A204.1 (cell line): ENCODE measurements around the gene SULT1A2.
"Not testable (repeated sequence)": the region's sequence is repeated elsewhere in the genome, so short reads cannot be mapped to it uniquely, and the experiment has no call there.

ENCODE experiments used
- FAIRE-seq: peaks from 2 replicates; lab custom pipeline; 2012; peaks lifted over from hg19 to GRCh38; lab: Jason Lieb, UNC

Gene SULT1A2

GRCh38 chr16:28609631-28610594 is 13.1 kb upstream of the SULT1A2 start, which contains the start of gene SULT1A1:
TSS of gene SULT1A1 (minus strand) at chr16:28610044. CDS start at chr16:28608855, 1,189 bp downstream.
- FAIRE-seq = no peak

- FAIRE-seq = not testable (repeated sequence)
These were observed 12.2 kb upstream of the SULT1A2 start for GRCh38 chr16:28608867-28609596.

- not testable (repeated sequence) for FAIRE-seq
These were observed 11.6 kb upstream of the SULT1A2 start for GRCh38 chr16:28608496-28608808.

- FAIRE-seq = not testable (repeated sequence)
These were observed 11.0 kb upstream of the SULT1A2 start for GRCh38 chr16:28607681-28608495.

- FAIRE-seq = no peak
These were observed 10.3 kb upstream of the SULT1A2 start for GRCh38 chr16:28607116-28607623.

GRCh38 chr16:28606291-28607115 is 9.7 kb upstream of the SULT1A2 start:
- no peak for FAIRE-seq

GRCh38 chr16:28604186-28604565 is 7.3 kb upstream of the SULT1A2 start:
- FAIRE-seq = no peak

GRCh38 chr16:28603381-28604185 is 6.7 kb upstream of the SULT1A2 start:
- FAIRE-seq = no peak

GRCh38 chr16:28602529-28602928 is 5.7 kb upstream of the SULT1A2 start:
- no peak for FAIRE-seq

- not testable (repeated sequence) for FAIRE-seq
These were observed 5.2 kb upstream of the SULT1A2 start for GRCh38 chr16:28602062-28602461.

- not testable (repeated sequence) for FAIRE-seq
These were observed 4.7 kb upstream of the SULT1A2 start for GRCh38 chr16:28601589-28601988.

- not testable (repeated sequence) for FAIRE-seq
These were observed 4.1 kb upstream of the SULT1A2 start for GRCh38 chr16:28600965-28601364.

- not testable (repeated sequence) for FAIRE-seq
These were observed 2.8 kb upstream of the SULT1A2 start for GRCh38 chr16:28599377-28600285.

GRCh38 chr16:28597692-28598261 is 927 bp upstream of the SULT1A2 start:
- no peak for FAIRE-seq

- FAIRE-seq = no peak
These were observed 677 bp downstream of the SULT1A2 start for GRCh38 chr16:28596115-28596630.

- not testable (repeated sequence) for FAIRE-seq
These were observed 1.4 kb downstream of the SULT1A2 start for GRCh38 chr16:28595451-28595850.

- no peak for FAIRE-seq
These were observed 3.8 kb downstream of the SULT1A2 start for GRCh38 chr16:28592979-28593553.

- FAIRE-seq = no peak
These were observed 4.3 kb downstream of the SULT1A2 start for GRCh38 chr16:28592511-28592910.
